Ishikawa (cell line): Measurements from ENCODE around the gene PGA4.

ENCODE experiments used
- CEBPB ChIP-seq: IDR thresholded peaks from 2 replicates; pipeline ENCODE4 v1.6.1; 2012
- CREB1 ChIP-seq: IDR thresholded peaks from 2 replicates; pipeline ENCODE4 v1.6.1; 2012; ENCODE audit warnings: low read depth
- EGR1 ChIP-seq: IDR thresholded peaks from 2 replicates; pipeline ENCODE4 v1.6.1; 2012
- EP300 ChIP-seq: IDR thresholded peaks from 2 replicates; pipeline ENCODE4 v1.6.1; 2012; ENCODE audit warnings: borderline replicate concordance
- MAX ChIP-seq: IDR thresholded peaks from 2 replicates; pipeline ENCODE4 v1.6.1; 2012
- NFIC ChIP-seq: IDR thresholded peaks from 2 replicates; pipeline ENCODE4 v1.6.1; 2012
- RAD21 ChIP-seq: IDR thresholded peaks from 2 replicates; pipeline ENCODE4 v1.6.1; 2012; ENCODE audit warnings: low read depth
- REST ChIP-seq: IDR thresholded peaks from 2 replicates; pipeline ENCODE4 v1.6.1; 2012; ENCODE audit warnings: low read depth, mild to moderate bottlenecking
- TAF1 ChIP-seq: IDR thresholded peaks from 2 replicates; pipeline ENCODE4 v1.6.1; 2012; ENCODE audit warnings: low read depth, mild to moderate bottlenecking
- TCF12 ChIP-seq: IDR thresholded peaks from 2 replicates; pipeline ENCODE4 v1.6.1; 2012; ENCODE audit warnings: low read depth
- TEAD4 ChIP-seq: IDR thresholded peaks from 2 replicates; pipeline ENCODE4 v1.6.1; 2012
- USF1 ChIP-seq: IDR thresholded peaks from 2 replicates; pipeline ENCODE4 v1.6.1; 2012
- YY1 ChIP-seq: IDR thresholded peaks from 2 replicates; pipeline ENCODE4 v1.6.1; 2012; ENCODE audit warnings: low read depth

GRCh38 chr11:61259363-61259762, 37.2 kb downstream of the PGA4 start:
- TF ChIP-seq TCF12 (no peak), NFIC (no peak), REST (no peak), MAX (no peak), EP300 (no peak), YY1 (no peak), TAF1 (no peak), CREB1 (no peak), USF1 (no peak), CEBPB (no peak), RAD21 (no peak), TEAD4 (no peak), EGR1 (no peak)
